ENCODE measurements around the gene MAGI1. TPM values are rescaled to one million over a fixed set of nuclear protein-coding genes. Genes with fewer than 3 reads are reported as not detected.

Gene MAGI1
- not detected for total RNA-seq
- 0.27 TPM for total RNA-seq (2013)

- Histone ChIP-seq H3K4me1 (ENCODE audit: control insufficient read depth, insufficient read depth, low read length) (peaks cover 13% of the 10 kb centered on the region), H3K4me3 (ENCODE audit: low read length) (no peak within 1 kb of the TSS), H3K9me3 (ENCODE audit: control insufficient read depth, insufficient read depth, low read length) (no peaks in the 10 kb centered on the region), H3K36me3 (ENCODE audit: control insufficient read depth, insufficient read depth, low read length) (no peaks in the 10 kb centered on the region), H3K27ac (ENCODE audit: low read length) (no peak within 1 kb of the TSS), H3K27me3 (ENCODE audit: control insufficient read depth, insufficient read depth, low read length) (peaks cover 13% of the 10 kb centered on the region)
- intact Hi-C loops (cut with micrococcal nuclease), result no loop called here
- TF ChIP-seq CTCF (IDR thresholded peaks at IDR 0.05), result no peak
- Mint-ChIP-seq H3K27ac (no peak within 1 kb of the TSS), H3K9me3 (no peaks in the 10 kb centered on the region), H3K36me3 (no peaks in the 10 kb centered on the region), H3K4me3 (peak within 1 kb of the TSS; percentile 67), H3K27me3 (ENCODE audit: low read depth in 2 of 2) (peaks cover 36 to 50% of the 10 kb centered on the region in 2 donors), H3K4me1 (peaks cover 7 to 11% of the 10 kb centered on the region in 2 donors)
- no peak for ATAC-seq
- DNase-seq, result peak in 1 of 2 donors; percentile 1
- WGBS (ENCODE audit: insufficient coverage), result 2% methylated on average over 73 of the region's 73 CpGs
Observed at GRCh38 chr3:66038726-66039589, at the start of gene MAGI1. Gene MAGI1, minus strand, starts transcription at chr3:66038918. Its CDS starts 610 bp downstream, at chr3:66038308.

- 64% methylated on average over 1 of the region's 3 CpGs for WGBS (ENCODE audit: insufficient coverage)
- Histone ChIP-seq H3K9me3 (ENCODE audit: control insufficient read depth, insufficient read depth, low read length) (no peaks in the 10 kb centered on the region), H3K27ac (ENCODE audit: low read length) (no peak overlapping the region), H3K36me3 (ENCODE audit: control insufficient read depth, insufficient read depth, low read length) (no peaks in the 10 kb centered on the region), H3K4me3 (ENCODE audit: low read length) (no peak overlapping the region), H3K4me1 (ENCODE audit: control insufficient read depth, insufficient read depth, low read length) (no peaks in the 10 kb centered on the region), H3K27me3 (ENCODE audit: control insufficient read depth, insufficient read depth, low read length) (no peaks in the 10 kb centered on the region)
- no peak overlapping the region for H3K4me3 Mint-ChIP-seq
- intact Hi-C loops (cut with micrococcal nuclease), result no loop called here
- H3K9me3 Mint-ChIP-seq, result no peaks in the 10 kb centered on the region
- H3K27ac Mint-ChIP-seq, result no peak overlapping the region
- no peak for TF ChIP-seq CTCF (IDR thresholded peaks at IDR 0.05)
- H3K4me1 Mint-ChIP-seq, result no peaks in the 10 kb centered on the region
- H3K36me3 Mint-ChIP-seq, result no peaks in the 10 kb centered on the region
- no peak for ATAC-seq
- H3K27me3 Mint-ChIP-seq (ENCODE audit: low read depth in 2 of 2), result no peaks in the 10 kb centered on the region
- no peak for DNase-seq
Observed at GRCh38 chr3:66083784-66084213, 45.1 kb upstream of the MAGI1 start.

- no peaks in the 10 kb centered on the region for H3K36me3 Mint-ChIP-seq
- no peaks in the 10 kb centered on the region for H3K27me3 ChIP-seq (ENCODE audit: control insufficient read depth, insufficient read depth, low read length)
- ATAC-seq, result peak in 1 of 3 donors; percentile 32
- no peaks in the 10 kb centered on the region for H3K4me1 Mint-ChIP-seq
- H3K27ac ChIP-seq (ENCODE audit: low read length), result no peak overlapping the region
- no peaks in the 10 kb centered on the region for H3K36me3 ChIP-seq (ENCODE audit: control insufficient read depth, insufficient read depth, low read length)
- H3K4me3 Mint-ChIP-seq, result no peak overlapping the region
- intact Hi-C loops (cut with micrococcal nuclease), result no loop called here
- no peaks in the 10 kb centered on the region for H3K27me3 Mint-ChIP-seq (ENCODE audit: low read depth in 2 of 2)
- H3K4me1 ChIP-seq (ENCODE audit: control insufficient read depth, insufficient read depth, low read length), result no peaks in the 10 kb centered on the region
- no peaks in the 10 kb centered on the region for H3K9me3 Mint-ChIP-seq
- no peak for DNase-seq
- 81% methylated on average over 4 of the region's 5 CpGs for WGBS (ENCODE audit: insufficient coverage)
- no peaks in the 10 kb centered on the region for H3K9me3 ChIP-seq (ENCODE audit: control insufficient read depth, insufficient read depth, low read length)
- H3K27ac Mint-ChIP-seq, result no peak overlapping the region
- TF ChIP-seq CTCF (IDR thresholded peaks at IDR 0.05), result no peak
- H3K4me3 ChIP-seq (ENCODE audit: low read length), result no peak overlapping the region
Observed at GRCh38 chr3:66083096-66083678, 44.5 kb upstream of the MAGI1 start.

Data from natural killer cell (primary cell).